OCI-LY1 (cell line): ENCODE results near the gene RUNX3.

Experiments used
- H2AFZ ChIP-seq: fragments of 200-600 bp; sonication (generic), shearing (Covaris generic); 2 replicates; pipeline ENCODE4 v1.6.0; 2014; ENCODE audit warnings: antibody characterized with exemption, mild to moderate bottlenecking, low read length
- H3F3A ChIP-seq: fragments of 200-600 bp; sonication (generic), shearing (Covaris generic); 2 replicates; pipeline ENCODE4 v1.6.0; 2014; ENCODE audit warnings: mild to moderate bottlenecking, antibody characterized with exemption, low read length, moderate library complexity; ENCODE audit not compliant: insufficient read depth
- H3K27ac ChIP-seq: fragments of 200-600 bp; sonication (generic); 2 replicates; pipeline ENCODE4 v1.5.1; 2014; ENCODE audit warnings: low read length, mixed run types, mild to moderate bottlenecking, low read depth; ENCODE audit not compliant: poor library complexity, severe bottlenecking
- H3K27me3 ChIP-seq: fragments of 200-600 bp; sonication (generic); 2 replicates; pipeline ENCODE4 v1.6.0; 2014; ENCODE audit warnings: antibody characterized with exemption, mild to moderate bottlenecking, low read length, moderate library complexity; ENCODE audit not compliant: insufficient read depth
- H3K36me3 ChIP-seq: fragments of 200-600 bp; sonication (generic); 2 replicates; pipeline ENCODE4 v1.6.1; 2014; ENCODE audit warnings: mild to moderate bottlenecking, antibody characterized with exemption, low read length, moderate library complexity, mixed read lengths; ENCODE audit not compliant: insufficient read depth
- H3K4me1 ChIP-seq: fragments of 200-600 bp; sonication (generic); 2 replicates; pipeline ENCODE4 v1.5.1; 2014; ENCODE audit warnings: mild to moderate bottlenecking, low read length, moderate library complexity; ENCODE audit not compliant: insufficient read depth, severe bottlenecking
- H3K4me2 ChIP-seq: fragments of 200-600 bp; sonication (generic), shearing (Covaris generic); 2 replicates; pipeline ENCODE4 v1.6.1; 2014; ENCODE audit warnings: low read length
- H3K4me3 ChIP-seq: fragments of 200-600 bp; sonication (generic); 2 replicates; pipeline ENCODE4 v1.5.1; 2014; ENCODE audit warnings: low read length, low read depth, mild to moderate bottlenecking, mixed read lengths; ENCODE audit not compliant: poor library complexity, severe bottlenecking
- H3K79me2 ChIP-seq: fragments of 200-600 bp; shearing (Covaris generic); 2 replicates; pipeline ENCODE4 v1.6.1; 2016; ENCODE audit warnings: mixed run types, low read length, mixed read lengths; ENCODE audit not compliant: insufficient read depth
- H3K9ac ChIP-seq: fragments of 200-600 bp; sonication (generic), shearing (Covaris generic); 2 replicates; pipeline ENCODE4 v1.6.1; 2014; ENCODE audit warnings: mild to moderate bottlenecking, low read length, mixed read lengths
- H3K9me2 ChIP-seq: fragments of 200-600 bp; sonication (generic), shearing (Covaris generic); 2 replicates; pipeline ENCODE4 v1.6.1; 2014; ENCODE audit warnings: low read depth, mild to moderate bottlenecking, low read length, mixed read lengths
- H3K9me3 ChIP-seq: fragments of 200-600 bp; shearing (Covaris generic); 2 replicates; pipeline ENCODE4 v1.6.1; 2014; ENCODE audit warnings: low read length, mixed read lengths
- H4K20me1 ChIP-seq: fragments of 200-600 bp; sonication (generic), shearing (Covaris generic); 2 replicates; pipeline ENCODE4 v1.6.0; 2016; ENCODE audit warnings: mild to moderate bottlenecking, low read length; ENCODE audit not compliant: insufficient read depth
- CTCF ChIP-seq: fragments of 200-600 bp; sonication (generic), shearing (Covaris generic); IDR thresholded peaks from 2 replicates; pipeline ENCODE4 v1.5.1; 2017; ENCODE audit warnings: mild to moderate bottlenecking, antibody characterized with exemption, low read length, moderate library complexity, mixed read lengths
- EZH2 ChIP-seq: fragments of 200-600 bp; sonication (generic), shearing (Covaris generic); IDR thresholded peaks from 2 replicates; pipeline ENCODE4 v1.8.0; 2017; ENCODE audit warnings: borderline replicate concordance, mixed run types, mild to moderate bottlenecking, antibody characterized with exemption, low read length, moderate library complexity, mixed read lengths

RUNX3 gene

GRCh38 chr1:24952413-24952841 is 22.4 kb upstream of the RUNX3 start:
- Histone ChIP-seq H3K27ac (no peak overlapping the region), H3K4me3 (no peak overlapping the region), H3K36me3 (no peaks in the 10 kb centered on the region), H4K20me1 (no peaks in the 10 kb centered on the region), H3K79me2 (no peaks in the 10 kb centered on the region), H3K9ac (no peak overlapping the region), H2AFZ (no peak overlapping the region), H3K9me3 (no peaks in the 10 kb centered on the region), H3F3A (no peaks in the 10 kb centered on the region), H3K4me1 (no peaks in the 10 kb centered on the region), H3K4me2 (no peak overlapping the region), H3K9me2 (no peaks in the 10 kb centered on the region), H3K27me3 (0 out of 2 replicates have a peak, but pooled peaks cover 6% of the 10 kb centered on the region)
- TF ChIP-seq CTCF (no peak; the same call in 1 of the 2 replicates), EZH2 (no peak)

GRCh38 chr1:24951810-24952412 is 21.8 kb upstream of the RUNX3 start:
- H3K27me3 ChIP-seq: 0 out of 2 replicates have a peak, but pooled peaks cover 6% of the 10 kb centered on the region
- H3K27ac ChIP-seq: no peak overlapping the region
- H3K9me2 ChIP-seq: no peaks in the 10 kb centered on the region
- no peaks in the 10 kb centered on the region for H4K20me1 ChIP-seq
- H3F3A ChIP-seq: no peaks in the 10 kb centered on the region
- H3K4me1 ChIP-seq: no peaks in the 10 kb centered on the region
- no peaks in the 10 kb centered on the region for H3K36me3 ChIP-seq
- H3K9me3 ChIP-seq: no peaks in the 10 kb centered on the region
- H3K9ac ChIP-seq: no peak overlapping the region
- H3K79me2 ChIP-seq: no peaks in the 10 kb centered on the region
- H2AFZ ChIP-seq: no peak overlapping the region
- no peak overlapping the region for H3K4me3 ChIP-seq
- TF ChIP-seq EZH2 (no peak), CTCF (no peak)
- no peak overlapping the region for H3K4me2 ChIP-seq

- TF ChIP-seq EZH2: no peak
- TF ChIP-seq CTCF: no peak
- Histone ChIP-seq H3K9me3 (no peaks in the 10 kb centered on the region), H3K4me1 (no peaks in the 10 kb centered on the region), H3K27me3 (0 out of 2 replicates have a peak, but pooled peaks cover 6% of the 10 kb centered on the region), H3K27ac (no peak overlapping the region), H3K9ac (no peak overlapping the region), H2AFZ (no peak overlapping the region), H3K4me3 (no peak overlapping the region), H3K36me3 (no peaks in the 10 kb centered on the region), H3K9me2 (no peaks in the 10 kb centered on the region), H3F3A (no peaks in the 10 kb centered on the region), H4K20me1 (no peaks in the 10 kb centered on the region), H3K4me2 (no peak overlapping the region), H3K79me2 (no peaks in the 10 kb centered on the region)
Measured at GRCh38 chr1:24951337-24951736, 21.3 kb upstream of the RUNX3 start.
